ENCODE data around the gene NKD1.

Gene NKD1

DNA sequence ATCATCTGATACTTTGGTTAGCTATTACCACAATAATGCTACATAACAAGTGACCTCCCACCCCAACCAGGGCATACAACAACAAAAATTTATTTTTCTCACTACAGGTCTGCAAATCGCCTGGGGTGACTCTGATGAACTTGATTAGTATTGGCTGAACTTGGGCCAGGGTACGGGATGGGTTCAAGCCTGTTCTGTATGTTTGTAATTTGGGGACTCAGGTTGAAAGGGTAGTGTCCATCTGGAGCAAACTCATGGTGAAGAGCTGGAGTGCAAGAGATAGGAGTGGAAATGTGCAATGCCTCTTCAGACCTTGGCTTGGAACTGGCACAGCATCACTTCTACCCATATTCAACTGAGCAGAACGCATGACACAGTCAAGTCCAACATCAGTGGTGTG is 16.3 kb upstream of the NKD1 start:
- DNase-seq (ENCODE audit: low spot score): no peak
- no peak overlapping the region for H3K14ac ChIP-seq (ENCODE audit: low read length)
- H2BK5ac ChIP-seq (ENCODE audit: low read length): no peak overlapping the region
- no peaks in the 10 kb centered on the region for H3K79me1 ChIP-seq (ENCODE audit: low read depth, low read length)
- no peaks in the 10 kb centered on the region for H3K4me1 ChIP-seq (ENCODE audit: control insufficient read depth in 2 of 2, insufficient read depth in 1 of 2, low read depth in 1 of 2, low read length in 2 of 2)
- H2AFZ ChIP-seq (ENCODE audit: low read length): no peak overlapping the region
- H3K4me3 ChIP-seq (ENCODE audit: low read length in 2 of 2): no peak overlapping the region
- no peaks in the 10 kb centered on the region for H3K36me3 ChIP-seq (replicated peaks in 1 of 2; ENCODE audit: control insufficient read depth in 2 of 2, insufficient read depth in 2 of 2, low read length in 2 of 2)
- H4K91ac ChIP-seq (ENCODE audit: low read depth, low read length, poor library complexity): no peak overlapping the region
- no peak overlapping the region for H2BK120ac ChIP-seq (ENCODE audit: low read depth, low read length)
- H3K4ac ChIP-seq (ENCODE audit: low read length): no peak overlapping the region
- H3K27ac ChIP-seq (replicated peaks; ENCODE audit: low read length): no peak overlapping the region
- H3K4me2 ChIP-seq (ENCODE audit: insufficient read depth, low read length, poor library complexity, severe bottlenecking): no peak overlapping the region
- H2BK15ac ChIP-seq (ENCODE audit: low read length): no peak overlapping the region
- no peak overlapping the region for H2BK12ac ChIP-seq (ENCODE audit: low read length)
- H3K23ac ChIP-seq (ENCODE audit: low read depth, low read length, poor library complexity): no peak overlapping the region
- H2AK5ac ChIP-seq (ENCODE audit: low read depth, low read length): no peak overlapping the region
- no peak overlapping the region for H3K9ac ChIP-seq (ENCODE audit: low read depth, low read length, poor library complexity)
- H3K18ac ChIP-seq (ENCODE audit: low read length): no peak overlapping the region
- WGBS, 2 donors (ENCODE audit: extremely low coverage in 2 of 2, insufficient read length in 2 of 2, insufficient replicate concordance in 1 of 2): no CpG with 5 or more reads among the region's 3 CpGs
- peaks cover 5 to 14% of the 10 kb centered on the region in 2 donors for H3K9me3 ChIP-seq (replicated peaks in 1 of 2; ENCODE audit: control insufficient read depth in 2 of 2, insufficient read depth in 1 of 2, low read depth in 1 of 2, low read length in 2 of 2)
- no peak overlapping the region for H4K8ac ChIP-seq (ENCODE audit: low read depth, low read length)
- H3K27me3 ChIP-seq (ENCODE audit: control insufficient read depth in 3 of 3, insufficient read depth in 3 of 3, low read depth in 1 of 3, low read length in 3 of 3): peaks cover 0 to 2% (median 0%) of the 10 kb centered on the region in 3 experiments

DNA sequence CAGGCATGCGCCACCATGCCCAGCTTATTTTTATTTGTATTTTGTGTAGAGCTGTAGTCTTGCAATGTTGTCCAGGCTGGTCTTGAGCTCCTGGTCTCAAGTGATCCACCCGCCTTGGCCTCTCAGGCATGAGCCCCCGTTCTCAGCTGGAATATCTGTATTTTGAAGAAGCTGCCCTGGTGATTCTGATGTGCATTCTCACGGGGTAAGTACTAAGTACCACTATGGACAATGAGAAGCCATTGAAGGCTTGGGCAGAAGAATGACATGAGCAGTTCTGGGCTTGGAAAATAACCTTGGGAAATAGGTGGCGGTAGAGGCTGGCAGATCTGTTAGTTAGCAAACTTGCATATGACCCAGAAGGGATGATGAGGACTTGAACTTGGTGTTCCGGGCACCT is 15.6 kb upstream of the NKD1 start:
- peaks cover 0 to 2% (median 2%) of the 10 kb centered on the region in 3 experiments for H3K27me3 ChIP-seq (ENCODE audit: control insufficient read depth in 3 of 3, insufficient read depth in 3 of 3, low read depth in 1 of 3, low read length in 3 of 3)
- H4K91ac ChIP-seq (ENCODE audit: low read depth, low read length, poor library complexity): no peak overlapping the region
- no peak overlapping the region for H2BK5ac ChIP-seq (ENCODE audit: low read length)
- H3K27ac ChIP-seq (replicated peaks; ENCODE audit: low read length): no peak overlapping the region
- no peak for DNase-seq (ENCODE audit: low spot score)
- no peak overlapping the region for H2AK5ac ChIP-seq (ENCODE audit: low read depth, low read length)
- no peak overlapping the region for H4K8ac ChIP-seq (ENCODE audit: low read depth, low read length)
- no peaks in the 10 kb centered on the region for H3K4me1 ChIP-seq (ENCODE audit: control insufficient read depth in 2 of 2, insufficient read depth in 1 of 2, low read depth in 1 of 2, low read length in 2 of 2)
- no peaks in the 10 kb centered on the region for H3K79me1 ChIP-seq (ENCODE audit: low read depth, low read length)
- H2BK15ac ChIP-seq (ENCODE audit: low read length): no peak overlapping the region
- peaks cover 5 to 14% of the 10 kb centered on the region in 2 donors for H3K9me3 ChIP-seq (replicated peaks in 1 of 2; ENCODE audit: control insufficient read depth in 2 of 2, insufficient read depth in 1 of 2, low read depth in 1 of 2, low read length in 2 of 2)
- H2BK120ac ChIP-seq (ENCODE audit: low read depth, low read length): no peak overlapping the region
- no CpG with 5 or more reads among the region's 6 CpGs for WGBS, 2 donors (ENCODE audit: extremely low coverage in 2 of 2, insufficient read length in 2 of 2, insufficient replicate concordance in 1 of 2)
- H3K36me3 ChIP-seq (replicated peaks in 1 of 2; ENCODE audit: control insufficient read depth in 2 of 2, insufficient read depth in 2 of 2, low read length in 2 of 2): no peaks in the 10 kb centered on the region
- H3K18ac ChIP-seq (ENCODE audit: low read length): no peak overlapping the region
- no peak overlapping the region for H3K9ac ChIP-seq (ENCODE audit: low read depth, low read length, poor library complexity)
- no peak overlapping the region for H3K4ac ChIP-seq (ENCODE audit: low read length)
- H3K4me2 ChIP-seq (ENCODE audit: insufficient read depth, low read length, poor library complexity, severe bottlenecking): no peak overlapping the region
- no peak overlapping the region for H3K23ac ChIP-seq (ENCODE audit: low read depth, low read length, poor library complexity)
- H2AFZ ChIP-seq (ENCODE audit: low read length): no peak overlapping the region
- no peak overlapping the region for H2BK12ac ChIP-seq (ENCODE audit: low read length)
- no peak overlapping the region for H3K4me3 ChIP-seq (ENCODE audit: low read length in 2 of 2)
- no peak overlapping the region for H3K14ac ChIP-seq (ENCODE audit: low read length)

DNA sequence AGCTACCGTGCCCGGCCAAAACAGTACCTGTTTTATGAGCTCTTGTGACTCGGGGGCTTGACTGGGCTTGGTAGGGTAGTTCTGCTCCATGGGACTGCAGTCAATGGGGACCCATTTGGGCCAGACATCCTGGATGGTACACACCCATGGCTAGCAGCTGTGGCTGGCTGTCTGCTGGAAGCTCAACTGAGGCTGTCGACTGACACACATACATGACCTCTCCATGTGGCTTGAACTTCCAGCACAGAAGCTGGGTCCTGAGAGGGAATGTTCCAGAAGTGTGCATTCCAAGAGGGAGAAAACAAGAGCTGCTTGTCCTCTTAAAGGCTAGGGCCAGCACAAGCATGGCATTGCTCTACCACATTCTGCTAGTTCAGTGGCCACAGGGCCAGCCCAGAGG is 14.9 kb upstream of the NKD1 start:
- Histone ChIP-seq H2BK12ac (ENCODE audit: low read length) (no peak overlapping the region), H3K18ac (ENCODE audit: low read length) (peak overlapping the region; percentile 39), H2BK15ac (ENCODE audit: low read length) (no peak overlapping the region), H3K23ac (ENCODE audit: low read depth, low read length, poor library complexity) (no peak overlapping the region), H4K91ac (ENCODE audit: low read depth, low read length, poor library complexity) (no peak overlapping the region), H3K36me3 (replicated peaks in 1 of 2; ENCODE audit: control insufficient read depth in 2 of 2, insufficient read depth in 2 of 2, low read length in 2 of 2) (no peaks in the 10 kb centered on the region), H3K4me3 (ENCODE audit: low read length in 2 of 2) (no peak overlapping the region), H3K79me1 (ENCODE audit: low read depth, low read length) (no peaks in the 10 kb centered on the region), H3K14ac (ENCODE audit: low read length) (no peak overlapping the region), H4K8ac (ENCODE audit: low read depth, low read length) (no peak overlapping the region), H3K4ac (ENCODE audit: low read length) (no peak overlapping the region), H3K4me1 (ENCODE audit: control insufficient read depth in 2 of 2, insufficient read depth in 1 of 2, low read depth in 1 of 2, low read length in 2 of 2) (peaks cover 0 to under 1% of the 10 kb centered on the region in 2 donors), H3K27ac (replicated peaks; ENCODE audit: low read length) (no peak overlapping the region), H3K9ac (ENCODE audit: low read depth, low read length, poor library complexity) (peak overlapping the region; percentile 7), H2AK5ac (ENCODE audit: low read depth, low read length) (no peak overlapping the region), H3K9me3 (replicated peaks in 1 of 2; ENCODE audit: control insufficient read depth in 2 of 2, insufficient read depth in 1 of 2, low read depth in 1 of 2, low read length in 2 of 2) (peaks cover 5 to 13% of the 10 kb centered on the region in 2 donors), H2AFZ (ENCODE audit: low read length) (no peak overlapping the region), H3K27me3 (ENCODE audit: control insufficient read depth in 3 of 3, insufficient read depth in 3 of 3, low read depth in 1 of 3, low read length in 3 of 3) (peaks cover 0 to 4% (median 2%) of the 10 kb centered on the region in 3 experiments), H2BK120ac (ENCODE audit: low read depth, low read length) (no peak overlapping the region), H3K4me2 (ENCODE audit: insufficient read depth, low read length, poor library complexity, severe bottlenecking) (no peak overlapping the region), H2BK5ac (ENCODE audit: low read length) (peak overlapping the region; percentile 20)
- WGBS, 2 donors (ENCODE audit: extremely low coverage in 2 of 2, insufficient read length in 2 of 2, insufficient replicate concordance in 1 of 2): no CpG with 5 or more reads among the region's 4 CpGs
- DNase-seq (ENCODE audit: low spot score): no peak

DNA sequence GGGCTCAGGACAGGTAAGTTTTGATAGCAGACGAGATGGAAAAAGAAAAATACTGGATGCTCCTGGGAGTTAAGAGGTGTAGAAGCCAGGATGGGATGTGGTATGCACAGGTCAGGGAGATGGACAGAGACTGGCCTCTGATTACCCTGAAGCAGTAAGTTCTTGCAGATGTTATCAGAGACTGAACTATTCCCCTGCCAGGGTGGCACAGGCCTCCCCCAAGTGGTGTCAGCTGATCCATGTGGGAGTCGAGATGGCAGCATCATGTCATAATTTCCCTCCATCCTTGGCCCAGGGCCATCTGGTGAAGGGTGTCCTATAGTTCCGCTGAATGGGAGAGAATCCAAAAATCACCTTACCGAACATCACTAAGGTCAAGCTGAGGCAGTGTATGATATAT is 14.1 kb upstream of the NKD1 start:
- no CpG with 5 or more reads among the region's 4 CpGs for WGBS, 2 donors (ENCODE audit: extremely low coverage in 2 of 2, insufficient read length in 2 of 2, insufficient replicate concordance in 1 of 2)
- H2BK5ac ChIP-seq (ENCODE audit: low read length): no peak overlapping the region
- H3K23ac ChIP-seq (ENCODE audit: low read depth, low read length, poor library complexity): no peak overlapping the region
- H3K4me1 ChIP-seq (ENCODE audit: control insufficient read depth in 2 of 2, insufficient read depth in 1 of 2, low read depth in 1 of 2, low read length in 2 of 2): peaks cover 3 to 7% of the 10 kb centered on the region in 2 donors
- H4K91ac ChIP-seq (ENCODE audit: low read depth, low read length, poor library complexity): no peak overlapping the region
- no peak for DNase-seq (ENCODE audit: low spot score)
- H3K79me1 ChIP-seq (ENCODE audit: low read depth, low read length): no peaks in the 10 kb centered on the region
- no peak overlapping the region for H2BK15ac ChIP-seq (ENCODE audit: low read length)
- H3K9me3 ChIP-seq (replicated peaks in 1 of 2; ENCODE audit: control insufficient read depth in 2 of 2, insufficient read depth in 1 of 2, low read depth in 1 of 2, low read length in 2 of 2): peaks cover 5 to 7% of the 10 kb centered on the region in 2 donors
- no peak overlapping the region for H3K4me2 ChIP-seq (ENCODE audit: insufficient read depth, low read length, poor library complexity, severe bottlenecking)
- H3K4me3 ChIP-seq (ENCODE audit: low read length in 2 of 2): no peak overlapping the region
- no peak overlapping the region for H2AFZ ChIP-seq (ENCODE audit: low read length)
- no peak overlapping the region for H4K8ac ChIP-seq (ENCODE audit: low read depth, low read length)
- H3K18ac ChIP-seq (ENCODE audit: low read length): no peak overlapping the region
- H3K36me3 ChIP-seq (replicated peaks in 1 of 2; ENCODE audit: control insufficient read depth in 2 of 2, insufficient read depth in 2 of 2, low read length in 2 of 2): no peaks in the 10 kb centered on the region
- no peak overlapping the region for H2BK120ac ChIP-seq (ENCODE audit: low read depth, low read length)
- H2AK5ac ChIP-seq (ENCODE audit: low read depth, low read length): no peak overlapping the region
- H3K14ac ChIP-seq (ENCODE audit: low read length): no peak overlapping the region
- no peak overlapping the region for H3K27ac ChIP-seq (replicated peaks; ENCODE audit: low read length)
- H3K27me3 ChIP-seq (ENCODE audit: control insufficient read depth in 3 of 3, insufficient read depth in 3 of 3, low read depth in 1 of 3, low read length in 3 of 3): peaks cover 0 to 12% (median 2%) of the 10 kb centered on the region in 3 experiments
- H3K9ac ChIP-seq (ENCODE audit: low read depth, low read length, poor library complexity): no peak overlapping the region
- H2BK12ac ChIP-seq (ENCODE audit: low read length): no peak overlapping the region
- no peak overlapping the region for H3K4ac ChIP-seq (ENCODE audit: low read length)

Measured in neuronal stem cell (in vitro differentiated cells).